ENCODE results near the gene CLIP2. TPM values are rescaled to one million over a fixed set of nuclear protein-coding genes. Genes with fewer than 3 reads are reported as not detected.

The CLIP2 gene
- total RNA-seq, 2 donors from 2014 or later: 50.7 to 52.9 TPM

DNA sequence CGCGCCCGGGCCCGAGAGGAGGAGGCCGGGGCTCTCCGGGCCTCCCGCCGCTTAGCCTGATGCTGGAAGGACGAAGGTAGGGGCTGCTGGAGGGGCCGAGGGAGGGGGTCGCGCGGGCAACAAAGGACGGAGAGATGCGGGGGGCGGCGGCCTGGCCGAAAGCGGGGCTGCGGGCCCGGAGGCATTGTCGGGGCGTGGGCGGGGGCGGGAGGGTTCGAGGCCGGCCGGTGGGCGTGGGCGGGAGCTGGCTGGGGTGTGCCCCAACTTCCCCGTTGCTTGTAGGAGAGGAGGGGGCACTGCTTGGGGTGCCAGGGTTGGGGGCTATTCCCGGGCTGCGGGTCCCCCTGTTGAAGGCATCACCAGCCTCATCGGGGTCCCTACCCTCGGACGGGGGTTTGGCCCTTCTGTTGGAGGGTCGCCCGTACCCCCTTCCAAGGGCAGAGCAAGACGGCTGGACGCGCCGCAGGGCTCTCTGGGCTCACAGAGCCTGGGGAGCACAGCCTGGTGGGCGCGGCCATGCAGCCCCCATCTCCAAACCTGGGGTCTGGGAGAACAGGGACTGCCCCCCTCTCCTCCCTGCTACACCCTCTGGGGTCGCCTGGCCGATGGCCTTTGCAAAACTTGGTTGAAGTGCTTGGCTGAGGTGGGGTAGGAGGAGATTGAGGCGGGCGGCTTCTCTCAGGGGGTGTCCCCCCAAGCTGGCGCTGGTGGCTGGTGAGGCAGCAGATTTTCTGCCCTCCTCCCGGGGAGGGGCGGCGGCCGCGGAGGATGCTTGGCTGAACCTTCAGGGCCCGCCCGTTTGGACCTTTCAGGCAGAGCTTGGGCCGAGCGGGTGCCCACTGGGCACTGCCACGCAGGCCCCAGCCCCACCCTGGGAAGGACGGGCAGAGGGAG lies 699 bp downstream of the CLIP2 start:
- H3K27ac ChIP-seq: peak overlapping the region; percentile 74 to 75
- H3K4me3 ChIP-seq: peak overlapping the region; percentile 94
- no peaks in the 10 kb centered on the region for H3K27me3 ChIP-seq (replicated peaks; ENCODE audit: insufficient read depth)
- H3K9me3 ChIP-seq: no peaks in the 10 kb centered on the region
- H3K4me1 ChIP-seq (ENCODE audit: control insufficient read depth in 1 of 2, low read depth in 2 of 2): peaks cover 9 to 54% of the 10 kb centered on the region in 2 donors
- TF ChIP-seq, protein P1, sequence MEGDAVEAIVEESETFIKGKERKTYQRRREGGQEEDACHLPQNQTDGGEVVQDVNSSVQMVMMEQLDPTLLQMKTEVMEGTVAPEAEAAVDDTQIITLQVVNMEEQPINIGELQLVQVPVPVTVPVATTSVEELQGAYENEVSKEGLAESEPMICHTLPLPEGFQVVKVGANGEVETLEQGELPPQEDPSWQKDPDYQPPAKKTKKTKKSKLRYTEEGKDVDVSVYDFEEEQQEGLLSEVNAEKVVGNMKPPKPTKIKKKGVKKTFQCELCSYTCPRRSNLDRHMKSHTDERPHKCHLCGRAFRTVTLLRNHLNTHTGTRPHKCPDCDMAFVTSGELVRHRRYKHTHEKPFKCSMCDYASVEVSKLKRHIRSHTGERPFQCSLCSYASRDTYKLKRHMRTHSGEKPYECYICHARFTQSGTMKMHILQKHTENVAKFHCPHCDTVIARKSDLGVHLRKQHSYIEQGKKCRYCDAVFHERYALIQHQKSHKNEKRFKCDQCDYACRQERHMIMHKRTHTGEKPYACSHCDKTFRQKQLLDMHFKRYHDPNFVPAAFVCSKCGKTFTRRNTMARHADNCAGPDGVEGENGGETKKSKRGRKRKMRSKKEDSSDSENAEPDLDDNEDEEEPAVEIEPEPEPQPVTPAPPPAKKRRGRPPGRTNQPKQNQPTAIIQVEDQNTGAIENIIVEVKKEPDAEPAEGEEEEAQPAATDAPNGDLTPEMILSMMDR (IDR thresholded peaks at IDR 0.05): no peak
- H3K36me3 ChIP-seq: no peaks in the 10 kb centered on the region
- DNase-seq (ENCODE audit: low spot score) (no peak), ATAC-seq (ENCODE audit: insufficient number of reproducible peaks, low FRiP score, low read depth) (no peak)

DNA sequence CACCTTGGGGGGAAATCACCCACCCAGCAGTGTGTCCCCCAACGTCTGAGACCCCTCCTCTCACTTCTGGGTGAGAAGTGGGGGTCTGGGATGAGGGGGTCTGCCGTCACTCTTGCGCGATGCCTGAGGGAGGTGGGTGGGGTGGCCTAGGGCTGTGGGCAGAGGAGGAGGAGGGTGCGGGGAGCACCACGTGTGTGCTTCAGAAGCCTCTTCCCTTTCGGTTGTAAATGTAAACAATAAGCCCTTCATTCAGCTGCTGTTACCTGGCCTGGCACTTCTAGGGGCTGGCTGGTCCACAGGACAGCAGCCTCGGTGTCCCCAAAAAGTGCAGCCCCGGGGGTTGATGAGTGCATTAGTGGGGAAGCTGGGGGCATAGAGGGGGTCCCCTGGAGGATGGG lies 1.3 kb downstream of the CLIP2 start:
- Histone ChIP-seq H3K27me3 (replicated peaks; ENCODE audit: insufficient read depth) (no peaks in the 10 kb centered on the region), H3K36me3 (no peaks in the 10 kb centered on the region), H3K4me1 (ENCODE audit: control insufficient read depth in 1 of 2, low read depth in 2 of 2) (peaks cover 13 to 58% of the 10 kb centered on the region in 2 donors), H3K4me3 (peak overlapping the region; percentile 94), H3K27ac (peak overlapping the region; percentile 12 to 75), H3K9me3 (no peaks in the 10 kb centered on the region)
- DNase-seq (ENCODE audit: low spot score) (no peak), ATAC-seq (ENCODE audit: insufficient number of reproducible peaks, low FRiP score, low read depth) (no peak)
- TF ChIP-seq, protein P1 (IDR thresholded peaks at IDR 0.05): no peak

DNA sequence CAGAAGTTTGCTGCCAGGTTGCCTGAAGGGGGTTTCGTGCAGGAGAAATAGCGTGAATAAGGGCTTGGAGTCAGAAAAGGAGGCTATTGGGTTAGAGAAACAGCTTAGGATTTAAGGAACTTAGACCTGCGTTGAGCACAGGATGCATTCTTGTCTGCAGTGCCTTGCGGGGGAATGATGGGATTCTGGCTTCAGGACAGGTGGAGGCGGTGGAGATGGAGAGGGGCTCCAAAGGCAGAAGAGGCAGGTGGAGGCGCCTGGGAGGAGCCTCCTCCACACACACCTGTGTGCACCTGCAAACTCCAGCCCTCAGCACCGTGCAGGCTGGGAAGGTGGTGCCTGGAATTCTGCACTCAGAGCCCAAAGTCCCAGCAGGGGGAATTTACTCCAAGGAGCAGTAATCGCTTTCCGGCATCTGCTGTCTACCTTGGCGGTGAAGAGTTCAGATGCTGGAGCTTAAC lies 1.8 kb downstream of the CLIP2 start:
- ATAC-seq (ENCODE audit: insufficient number of reproducible peaks, low FRiP score, low read depth) (no peak), DNase-seq (ENCODE audit: low spot score) (no peak)
- TF ChIP-seq, protein P1 (IDR thresholded peaks at IDR 0.05): no peak
- H3K4me1 ChIP-seq (ENCODE audit: control insufficient read depth in 1 of 2, low read depth in 2 of 2): peaks cover 13 to 58% of the 10 kb centered on the region in 2 donors
- peak overlapping the region; percentile 94 for H3K4me3 ChIP-seq
- no peaks in the 10 kb centered on the region for H3K27me3 ChIP-seq (replicated peaks; ENCODE audit: insufficient read depth)
- no peaks in the 10 kb centered on the region for H3K36me3 ChIP-seq
- H3K9me3 ChIP-seq: no peaks in the 10 kb centered on the region
- H3K27ac ChIP-seq: peak overlapping the region; percentile 12 to 75

DNA sequence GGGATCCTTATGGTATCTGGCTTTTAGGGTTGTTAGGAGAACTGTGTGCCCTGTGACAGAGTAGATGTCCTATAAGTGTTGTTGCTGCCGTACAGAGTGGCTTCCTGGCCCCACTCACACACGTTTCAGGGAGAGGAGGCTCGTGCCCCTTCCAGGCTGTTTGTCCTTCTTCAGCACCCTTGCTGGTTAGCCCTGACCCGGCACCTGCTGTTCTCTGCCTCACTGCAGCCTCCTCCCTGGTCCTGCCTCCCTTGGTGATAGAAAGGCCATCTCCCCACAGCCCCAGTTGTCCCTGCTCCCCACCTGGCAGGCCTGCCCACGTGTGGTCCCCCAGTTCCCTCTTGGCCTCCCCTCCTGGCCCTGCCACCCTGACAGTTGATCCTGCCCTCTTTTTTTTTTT lies 2.3 kb downstream of the CLIP2 start:
- peaks cover 13 to 58% of the 10 kb centered on the region in 2 donors for H3K4me1 ChIP-seq (ENCODE audit: control insufficient read depth in 1 of 2, low read depth in 2 of 2)
- H3K27ac ChIP-seq: no peak overlapping the region
- ATAC-seq (ENCODE audit: insufficient number of reproducible peaks, low FRiP score, low read depth): no peak

More for the DNA sequence above, 2.3 kb downstream of the CLIP2 start:
- H3K36me3 ChIP-seq: no peaks in the 10 kb centered on the region
- TF ChIP-seq, protein P1 (IDR thresholded peaks at IDR 0.05): no peak
- no peak for DNase-seq (ENCODE audit: low spot score)
- H3K27me3 ChIP-seq (replicated peaks; ENCODE audit: insufficient read depth): no peaks in the 10 kb centered on the region
- no peak overlapping the region for H3K4me3 ChIP-seq
- no peaks in the 10 kb centered on the region for H3K9me3 ChIP-seq

Data from thoracic aorta (tissue), 2 donors.